A673 (cell line): ENCODE measurements around the gene C6orf47.

Experiments used
- EZH2 ChIP-seq: fragments of 200-600 bp; sonication (generic); IDR thresholded peaks from 2 replicates; pipeline ENCODE4 v1.6.1; 2017; ENCODE audit warnings: borderline replicate concordance, low read depth, mild to moderate bottlenecking, mixed read lengths, antibody characterized with exemption, low read length; ENCODE audit not compliant: poor library complexity, severe bottlenecking
- TF ChIP-seq, protein P1 (sequence below): fragments of 300-800, 200-600 bp; sonication (generic); conservative IDR thresholded peaks from 2 replicates; pipeline ENCODE4 v1.5.1; 2017; ENCODE audit warnings: low read depth, mild to moderate bottlenecking, antibody characterized with exemption, low read length, moderate library complexity, mixed read lengths

DNA sequence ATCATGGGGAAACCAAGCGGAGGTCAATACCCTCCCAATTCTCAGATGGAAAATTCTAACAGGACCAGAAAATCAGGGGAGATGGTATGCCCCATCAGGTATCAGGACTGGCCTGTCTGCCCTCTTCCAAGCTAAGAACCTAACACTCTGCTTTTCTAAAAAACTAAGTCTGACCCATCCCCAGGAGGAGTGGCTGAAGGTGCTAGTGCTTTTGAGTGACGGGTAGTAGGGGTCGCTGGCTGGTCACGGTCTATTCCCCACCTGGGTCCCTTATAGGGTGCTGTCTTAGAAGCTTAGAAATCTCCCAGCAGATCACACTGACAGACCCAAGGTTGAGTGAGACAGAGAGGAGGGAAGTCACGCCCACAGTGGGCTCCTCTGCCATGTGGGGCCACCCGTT lies 33.0 kb upstream of the C6orf47 start:
- TF ChIP-seq, protein P1, sequence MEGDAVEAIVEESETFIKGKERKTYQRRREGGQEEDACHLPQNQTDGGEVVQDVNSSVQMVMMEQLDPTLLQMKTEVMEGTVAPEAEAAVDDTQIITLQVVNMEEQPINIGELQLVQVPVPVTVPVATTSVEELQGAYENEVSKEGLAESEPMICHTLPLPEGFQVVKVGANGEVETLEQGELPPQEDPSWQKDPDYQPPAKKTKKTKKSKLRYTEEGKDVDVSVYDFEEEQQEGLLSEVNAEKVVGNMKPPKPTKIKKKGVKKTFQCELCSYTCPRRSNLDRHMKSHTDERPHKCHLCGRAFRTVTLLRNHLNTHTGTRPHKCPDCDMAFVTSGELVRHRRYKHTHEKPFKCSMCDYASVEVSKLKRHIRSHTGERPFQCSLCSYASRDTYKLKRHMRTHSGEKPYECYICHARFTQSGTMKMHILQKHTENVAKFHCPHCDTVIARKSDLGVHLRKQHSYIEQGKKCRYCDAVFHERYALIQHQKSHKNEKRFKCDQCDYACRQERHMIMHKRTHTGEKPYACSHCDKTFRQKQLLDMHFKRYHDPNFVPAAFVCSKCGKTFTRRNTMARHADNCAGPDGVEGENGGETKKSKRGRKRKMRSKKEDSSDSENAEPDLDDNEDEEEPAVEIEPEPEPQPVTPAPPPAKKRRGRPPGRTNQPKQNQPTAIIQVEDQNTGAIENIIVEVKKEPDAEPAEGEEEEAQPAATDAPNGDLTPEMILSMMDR, result no peak
- TF ChIP-seq EZH2, result no peak
